Fibroblast of skin of right biceps (primary cell): ENCODE measurements around the gene MYCBP2.

Source experiments
- DNase-seq: peaks from one replicate; pipeline ENCODE4 v3.0.0-alpha.2; 2013

The MYCBP2 gene

GRCh38 chr13:77190349-77190958 lies 136.4 kb downstream of the MYCBP2 start:
- DNase-seq = no peak

DNA sequence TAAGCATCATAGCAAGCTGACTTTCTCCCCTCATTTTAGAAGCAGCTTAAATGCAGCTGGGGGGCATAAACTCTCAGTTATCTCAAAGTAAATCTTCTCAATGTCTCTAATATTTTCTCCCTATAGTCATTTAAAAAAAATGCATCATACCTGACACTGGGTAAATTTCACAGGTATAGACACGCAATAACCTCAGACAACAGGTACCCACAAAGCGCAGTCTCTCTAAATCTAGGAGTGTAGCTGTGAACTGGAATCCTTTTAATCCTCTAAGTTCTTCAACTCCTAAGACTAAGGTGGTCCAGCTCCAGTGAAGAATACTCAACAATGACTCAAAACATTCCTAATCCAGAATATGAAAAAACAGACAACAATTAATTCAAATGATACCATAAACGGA lies 141.2 kb downstream of the MYCBP2 start:
- DNase-seq = no peak

DNA sequence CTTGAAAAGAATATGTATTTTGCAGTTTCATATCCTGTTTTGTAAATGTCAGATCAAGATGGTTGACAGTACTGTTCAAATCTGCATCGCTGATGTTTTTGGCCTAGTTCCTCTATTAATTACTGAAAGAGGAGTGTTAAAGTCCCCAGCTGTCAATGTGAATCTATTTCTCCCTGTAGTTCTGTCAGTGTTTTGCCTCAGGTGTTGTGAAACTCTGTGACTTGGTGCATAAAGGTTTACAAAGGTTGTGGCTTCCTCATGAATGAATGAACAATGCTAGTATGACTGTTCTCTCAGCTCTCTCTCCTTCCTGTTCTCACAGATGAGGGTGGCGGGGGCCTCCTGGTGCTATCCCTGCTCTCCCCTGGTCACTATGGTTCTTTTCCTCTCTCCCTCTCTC lies 142.4 kb downstream of the MYCBP2 start:
- no peak for DNase-seq

GRCh38 chr13:77180011-77180410 lies 146.9 kb downstream of the MYCBP2 start:
- no peak for DNase-seq

DNA sequence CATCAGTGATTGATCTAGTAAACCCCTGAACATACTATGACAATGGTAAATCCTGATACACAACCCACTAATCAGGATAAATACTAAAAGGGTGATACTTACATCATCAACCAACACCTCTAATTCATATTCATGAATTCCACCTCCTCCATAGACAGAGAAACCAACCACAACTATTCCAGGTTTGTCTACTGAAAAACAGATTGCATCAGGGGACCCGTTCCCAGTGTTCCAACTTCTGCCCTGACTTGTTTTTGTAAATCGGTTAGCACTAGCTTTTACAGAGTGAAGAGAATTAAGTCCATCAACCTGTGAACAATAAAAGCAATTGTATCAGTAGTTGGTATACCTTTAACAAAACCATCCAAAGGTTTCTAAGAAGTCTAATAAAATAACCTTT lies 149.2 kb downstream of the MYCBP2 start:
- no peak for DNase-seq

GRCh38 chr13:77176350-77176749 lies 150.5 kb downstream of the MYCBP2 start:
- DNase-seq = peak; percentile 51

GRCh38 chr13:77172650-77173049 lies 154.2 kb downstream of the MYCBP2 start:
- DNase-seq = no peak

DNA sequence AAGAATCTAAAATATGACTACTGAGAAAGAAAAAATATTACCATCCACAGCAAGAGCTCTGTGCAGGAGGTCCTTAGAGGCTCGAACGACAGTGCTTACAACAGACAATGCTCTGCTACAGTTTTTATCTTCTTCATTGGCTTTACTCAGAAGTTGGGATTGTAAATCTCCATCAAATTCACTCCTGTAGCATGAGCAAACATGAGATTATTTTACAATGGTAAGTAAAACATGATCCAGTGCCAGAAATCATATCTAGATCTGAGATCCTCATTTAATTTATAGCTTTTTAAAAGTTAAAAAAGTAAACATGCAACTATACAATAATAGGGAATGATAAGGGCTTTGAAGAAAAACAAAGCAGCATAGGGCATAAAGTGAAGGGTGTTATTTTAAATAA lies 155.4 kb downstream of the MYCBP2 start:
- DNase-seq = no peak

DNA sequence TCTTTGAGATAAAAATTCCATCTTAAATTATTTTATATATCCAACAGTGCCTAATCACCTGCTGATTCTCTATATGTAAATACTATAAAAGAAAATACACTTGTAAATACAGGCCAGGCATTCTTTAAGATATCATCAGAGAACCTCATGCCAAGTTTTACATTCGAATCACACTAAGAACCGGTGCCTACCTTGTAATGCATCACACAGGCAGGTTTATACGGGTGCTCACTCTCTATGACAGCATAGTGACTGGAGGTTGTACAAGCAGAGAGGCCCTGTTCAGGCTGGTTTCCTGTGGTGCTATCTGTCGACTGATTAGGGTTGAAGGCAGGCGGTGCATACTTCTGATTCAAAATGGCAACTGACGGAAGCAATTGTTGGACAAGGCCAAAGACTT lies 158.7 kb downstream of the MYCBP2 start:
- DNase-seq = no peak

DNA sequence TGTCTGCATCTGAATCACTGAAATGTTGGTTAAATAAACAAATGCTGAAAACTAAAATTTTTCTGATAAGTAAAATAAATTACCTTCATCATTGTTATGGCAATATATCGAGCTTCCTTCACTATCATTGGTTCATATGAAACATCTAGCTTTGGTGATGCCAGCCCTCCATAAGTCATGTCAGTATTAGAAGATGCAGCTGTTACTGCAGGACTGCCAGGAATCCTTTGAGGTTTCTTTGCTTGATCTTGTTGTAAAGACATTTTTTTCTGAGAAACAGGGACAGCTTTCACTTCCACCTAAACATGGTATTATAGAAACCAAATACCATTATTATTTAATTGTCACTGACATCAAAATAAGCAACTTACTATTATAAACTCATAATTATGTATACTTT lies 176.2 kb downstream of the MYCBP2 start:
- DNase-seq = no peak

- no peak for DNase-seq
Observed at GRCh38 chr13:77143431-77143830, 183.5 kb downstream of the MYCBP2 start.

DNA sequence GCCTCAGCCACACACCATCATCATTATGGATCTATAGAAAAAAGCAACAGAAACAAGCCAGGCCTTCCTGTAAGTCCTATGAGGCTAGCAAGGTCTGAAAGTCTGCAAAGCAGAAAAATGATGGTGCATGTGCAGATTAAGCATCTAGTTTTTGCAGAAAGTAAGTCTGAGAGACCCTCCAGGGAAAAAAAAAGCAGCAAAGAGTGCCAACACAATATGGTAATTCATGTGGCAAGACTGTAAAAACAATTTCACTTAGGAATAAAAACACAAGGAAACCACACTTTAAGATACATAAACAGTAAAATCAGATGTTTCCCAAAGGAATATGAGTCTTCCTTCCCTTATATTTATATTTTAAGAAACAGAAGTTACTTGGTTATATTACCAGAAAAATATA lies 187.6 kb downstream of the MYCBP2 start:
- DNase-seq = peak; percentile 6

DNA sequence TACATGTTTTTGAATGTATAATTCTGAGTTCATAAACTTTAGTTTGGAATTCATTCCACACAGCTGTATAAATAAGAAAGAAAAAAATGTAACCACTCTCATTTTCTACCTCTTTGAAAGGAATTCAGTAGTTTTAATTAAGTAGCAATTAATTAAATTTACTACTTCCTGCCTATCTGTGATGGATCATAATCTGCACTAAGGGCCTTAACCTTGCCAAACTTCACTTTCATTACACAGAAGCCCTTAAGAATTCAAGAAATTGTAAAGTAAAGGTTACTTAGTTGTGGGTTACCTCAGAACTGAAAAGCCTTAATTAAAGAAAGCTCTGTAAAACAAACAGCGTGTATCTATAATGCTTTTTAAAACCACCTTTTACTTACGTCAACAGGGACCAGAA lies 188.1 kb downstream of the MYCBP2 start:
- DNase-seq = no peak

- peak; percentile 46 for DNase-seq
Observed at GRCh38 chr13:77136902-77137420, 189.9 kb downstream of the MYCBP2 start.

- no peak for DNase-seq
Observed at GRCh38 chr13:77124423-77124822, 202.5 kb downstream of the MYCBP2 start.

DNA sequence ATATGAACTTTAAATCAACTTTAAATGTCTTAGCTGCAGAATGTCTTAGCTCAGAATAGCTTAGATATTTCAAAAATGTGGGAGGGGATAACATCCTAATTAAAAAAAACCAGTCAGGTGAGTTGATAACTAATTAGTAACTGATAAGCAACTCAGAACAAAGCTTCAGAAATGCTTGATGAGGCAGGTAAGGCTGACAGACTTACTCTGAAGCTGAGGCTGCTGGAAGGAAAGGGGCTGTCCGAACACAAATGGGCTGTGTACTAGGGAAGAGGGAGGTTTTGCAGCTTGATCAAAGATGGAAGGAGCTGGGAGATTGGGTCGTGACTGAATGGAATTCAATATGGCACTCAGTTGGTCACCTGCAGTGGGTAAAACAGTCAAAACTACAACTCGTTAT lies 208.8 kb downstream of the MYCBP2 start:
- DNase-seq = no peak

- DNase-seq = no peak
Observed at GRCh38 chr13:77114271-77114670, 212.6 kb downstream of the MYCBP2 start.

DNA sequence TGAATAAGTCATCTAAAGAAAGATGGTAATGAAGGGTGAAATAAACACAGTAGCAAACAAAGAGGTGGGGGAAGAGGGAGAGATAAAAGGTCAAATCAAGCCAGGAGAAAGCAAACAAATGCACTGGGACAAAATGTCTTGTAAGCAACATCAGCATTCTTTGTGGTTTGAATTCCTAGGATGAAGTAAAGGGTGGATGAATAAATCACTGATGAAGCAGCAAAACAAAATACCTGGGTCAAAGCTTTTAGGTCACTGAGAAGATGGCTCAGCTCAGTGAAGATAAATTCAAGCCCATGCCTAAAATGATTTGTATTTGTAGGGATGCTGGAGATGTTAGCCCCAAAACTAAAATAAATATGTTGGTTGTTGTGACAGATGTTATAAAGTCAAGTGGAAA lies 213.4 kb downstream of the MYCBP2 start:
- DNase-seq = peak; percentile 1

GRCh38 chr13:77105051-77105450 lies 221.8 kb downstream of the MYCBP2 start:
- DNase-seq = no peak

GRCh38 chr13:77099415-77099814 lies 227.5 kb downstream of the MYCBP2 start:
- DNase-seq = no peak

- DNase-seq = no peak
Observed at GRCh38 chr13:77095288-77095687, 231.6 kb downstream of the MYCBP2 start.

DNA sequence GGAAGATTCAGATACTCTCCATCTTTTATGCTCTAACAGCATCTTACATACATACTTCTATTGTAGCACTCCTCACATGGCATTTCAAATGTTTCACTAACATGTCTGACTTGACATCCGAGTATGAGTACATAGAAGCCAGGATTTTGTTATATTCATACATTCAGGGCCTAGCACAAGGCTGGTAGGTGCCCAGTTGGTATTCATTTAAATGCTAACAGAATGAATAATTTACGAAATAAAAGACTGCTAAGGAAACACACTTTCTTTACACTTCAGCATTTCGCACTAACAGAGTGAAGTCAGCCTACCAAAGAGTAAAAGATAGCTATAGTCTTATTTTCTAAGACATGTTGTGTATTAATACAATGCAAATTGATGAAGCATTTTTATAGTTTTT lies 232.1 kb downstream of the MYCBP2 start:
- DNase-seq = no peak

DNA sequence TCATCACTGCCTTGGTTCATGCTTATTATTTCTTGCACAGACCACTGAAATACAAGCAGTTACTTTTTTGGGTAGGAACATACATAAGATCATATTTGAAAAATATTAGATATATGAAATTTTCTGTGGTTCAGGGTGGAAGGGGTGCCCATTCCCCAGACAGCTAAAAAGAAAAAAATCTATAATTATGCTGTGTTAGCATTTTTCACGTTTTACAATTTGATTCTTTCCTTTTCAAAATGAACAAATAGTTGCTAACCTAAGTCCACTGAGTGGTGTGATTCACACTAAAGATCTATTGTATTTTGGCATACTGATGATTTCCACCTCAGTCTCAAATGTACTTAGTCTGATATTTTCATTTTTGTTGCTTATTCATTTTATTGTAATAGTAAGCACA lies 233.2 kb downstream of the MYCBP2 start:
- no peak for DNase-seq

DNA sequence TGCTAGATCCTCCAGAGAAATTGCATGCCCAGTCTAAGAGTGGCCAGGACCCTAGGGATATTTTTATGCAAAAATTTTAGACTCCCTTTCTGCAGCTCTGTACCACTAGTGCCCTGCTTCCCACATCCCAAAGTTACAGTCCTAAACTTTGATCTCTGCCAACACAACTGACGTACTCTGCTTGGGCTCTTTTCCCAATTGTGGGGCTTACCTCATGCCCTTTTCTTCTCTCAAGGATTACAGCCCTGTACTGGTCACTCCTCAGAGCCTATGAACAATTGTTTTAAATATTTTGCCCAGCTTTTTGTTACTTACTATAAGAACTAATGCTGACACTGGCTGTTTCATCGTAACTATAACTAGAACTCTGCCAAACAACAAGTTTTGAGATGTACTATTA lies 242.1 kb downstream of the MYCBP2 start:
- DNase-seq = no peak

DNA sequence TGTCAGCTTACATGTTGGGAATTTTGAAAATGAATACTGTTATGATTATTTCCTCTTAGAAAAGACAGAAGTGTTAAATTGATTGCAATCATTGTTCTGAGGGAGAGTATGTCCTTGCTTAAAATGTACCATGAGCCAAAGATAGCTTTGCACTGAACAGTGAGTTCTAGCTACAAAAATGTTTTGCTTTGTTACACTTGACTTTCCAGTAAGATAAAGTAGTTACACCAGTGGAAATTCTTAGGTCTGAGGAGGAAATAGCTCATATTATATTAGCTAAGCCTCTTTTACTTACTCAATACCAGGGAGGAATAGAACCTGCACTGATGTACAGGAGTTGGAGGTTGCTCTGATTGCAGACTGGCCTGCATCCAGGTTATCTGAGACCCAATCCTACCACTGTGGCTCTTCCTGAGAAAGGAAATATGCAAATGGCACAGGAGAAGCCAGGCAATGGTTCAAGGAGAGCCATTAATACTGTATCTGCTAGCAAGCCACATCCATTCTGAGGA lies 246.9 kb downstream of the MYCBP2 start:
- DNase-seq = no peak
